ENCODE data around the gene DSE.

DSE gene

GRCh38 chr6:116363759-116364158 is 7.0 kb upstream of the DSE start:
- peak; percentile 64 for DNase-seq

DNA sequence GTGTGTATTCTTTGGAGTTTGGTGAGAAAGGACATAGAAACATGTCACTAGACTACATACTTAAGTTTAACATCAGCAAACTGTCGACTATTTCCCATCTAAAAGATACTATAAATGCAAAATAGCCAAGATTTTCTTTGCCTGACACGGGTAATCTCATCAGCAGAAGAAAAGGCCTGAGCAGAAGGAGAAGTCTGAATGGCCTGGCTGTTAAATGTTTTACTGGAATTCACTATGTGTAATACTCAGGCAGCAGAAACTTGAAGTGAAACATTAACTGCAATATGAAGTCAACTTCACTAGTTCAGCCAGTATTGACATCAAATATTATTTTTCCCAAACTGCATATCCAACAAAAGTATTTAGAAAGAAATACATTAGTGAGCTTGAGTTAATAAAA is 6.4 kb upstream of the DSE start:
- no peak for DNase-seq

- DNase-seq, result no peak
Observed at GRCh38 chr6:116365743-116366142, 5.0 kb upstream of the DSE start.

DNA sequence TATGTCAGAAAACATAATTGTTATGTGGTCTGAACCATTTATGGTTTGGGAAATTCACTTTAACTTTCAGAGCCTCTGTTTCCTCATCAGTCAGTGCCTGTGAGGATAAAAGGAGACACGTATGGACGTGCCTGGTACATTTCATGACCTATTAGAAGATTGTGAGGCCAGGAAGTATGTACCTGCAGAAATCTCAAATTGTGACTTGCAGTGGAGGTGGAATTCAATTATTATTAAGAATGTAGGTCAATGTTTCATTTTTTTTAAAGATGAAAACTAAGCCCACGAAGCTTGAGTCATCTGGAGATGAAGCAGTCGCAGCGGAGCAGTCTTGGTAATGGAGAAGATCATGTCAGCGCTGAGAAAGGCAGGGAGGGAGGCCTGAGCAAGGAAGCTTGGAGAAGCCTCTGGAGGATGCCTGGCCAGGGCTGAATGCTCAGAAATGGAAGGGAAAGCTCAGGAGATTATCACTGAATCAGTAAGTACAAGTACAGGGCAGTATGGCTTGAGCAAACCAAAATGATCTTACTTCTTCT is 3.9 kb upstream of the DSE start:
- DNase-seq, result no peak

DNA sequence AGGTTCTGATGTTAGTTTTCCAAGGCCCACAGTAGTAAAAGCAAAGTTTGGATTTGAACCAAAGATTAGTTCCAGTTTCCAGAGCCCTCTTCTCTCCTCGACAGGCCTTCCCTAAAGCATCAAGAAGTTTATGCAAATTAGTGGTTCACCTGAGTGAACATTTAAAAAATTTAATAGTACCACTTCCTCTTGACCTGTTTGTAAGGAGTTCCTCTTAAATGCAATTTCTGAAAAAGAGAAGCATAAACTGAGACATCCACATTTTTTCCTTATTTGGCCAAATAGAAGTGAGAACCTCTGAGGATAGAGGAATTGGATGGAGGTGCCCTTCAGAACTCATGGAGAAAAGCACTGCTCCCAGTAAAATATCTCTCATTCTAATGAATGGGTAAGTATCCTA is 1.2 kb upstream of the DSE start:
- DNase-seq, result no peak

- DNase-seq, result no peak
Observed at GRCh38 chr6:116369964-116370759, 585 bp upstream of the DSE start.

GRCh38 chr6:116371120-116371917 is 572 bp downstream of the DSE start:
- peak; percentile 96 for DNase-seq

- DNase-seq, result no peak
Observed at GRCh38 chr6:116371918-116372209, 1.1 kb downstream of the DSE start.

- DNase-seq, result no peak
Observed at GRCh38 chr6:116373300-116373699, 2.6 kb downstream of the DSE start.

- no peak for DNase-seq
Observed at GRCh38 chr6:116373940-116374339, 3.2 kb downstream of the DSE start.

- no peak for DNase-seq
Observed at GRCh38 chr6:116374586-116374985, 3.8 kb downstream of the DSE start.

DNA sequence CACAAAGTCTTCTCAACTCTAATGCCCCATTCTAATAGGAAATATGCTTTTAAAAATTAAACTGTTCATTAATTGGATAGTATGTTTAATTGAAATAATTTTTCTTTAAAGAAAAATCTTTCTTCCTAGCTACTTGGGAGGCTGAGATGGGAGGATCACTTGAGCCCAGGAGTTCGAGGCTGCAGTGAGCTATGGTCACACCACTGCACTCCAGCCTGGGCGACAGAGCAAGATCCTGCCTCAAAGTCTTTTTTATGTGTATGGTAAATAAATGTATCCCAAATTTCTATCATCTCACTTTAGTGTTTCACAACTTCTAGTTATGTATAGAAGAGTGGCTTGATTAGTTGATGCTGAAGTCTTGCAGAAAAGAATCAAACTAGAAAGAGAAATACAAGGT is 4.5 kb downstream of the DSE start:
- DNase-seq, result no peak

DNA sequence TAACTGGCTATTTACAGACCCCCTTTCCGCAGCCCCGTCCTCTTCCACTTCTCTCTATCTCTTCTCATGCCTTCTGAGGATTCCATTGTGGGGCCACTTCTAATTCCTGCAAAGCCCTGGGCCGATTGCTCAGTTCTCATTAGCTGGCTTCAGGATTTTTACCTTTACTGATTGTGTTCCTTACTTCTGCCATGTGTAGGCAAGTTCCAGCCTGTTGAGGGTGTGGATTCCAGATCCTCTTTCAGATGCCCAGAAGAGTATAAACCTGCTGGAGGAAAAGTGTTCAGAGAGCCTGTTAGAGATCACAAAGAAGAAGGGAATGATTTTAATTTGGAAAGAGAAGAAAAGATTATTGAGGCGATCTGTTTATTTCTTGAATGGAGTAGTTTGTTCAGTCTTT is 5.4 kb downstream of the DSE start:
- no peak for DNase-seq

DNA sequence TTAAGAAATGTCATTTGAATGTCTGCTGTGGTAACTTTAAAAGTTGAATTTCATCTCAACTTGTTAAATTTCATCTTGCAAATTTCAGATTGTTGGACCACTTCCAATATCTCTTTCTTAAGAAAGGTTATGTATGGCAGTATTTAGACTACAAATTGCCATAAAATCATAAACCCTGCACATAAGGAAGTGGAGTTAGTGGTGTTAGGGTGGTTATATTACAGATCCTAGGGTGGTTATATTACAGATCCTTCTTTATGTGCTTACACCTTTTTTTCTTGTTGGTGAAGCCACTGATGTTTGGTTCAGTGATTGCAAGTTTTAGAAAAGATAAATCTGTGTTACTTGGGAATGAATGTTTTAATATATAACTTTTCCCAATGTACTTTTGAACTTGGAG is 9.0 kb downstream of the DSE start:
- no peak for DNase-seq

GRCh38 chr6:116380346-116380745 is 9.6 kb downstream of the DSE start:
- no peak for DNase-seq

DNA sequence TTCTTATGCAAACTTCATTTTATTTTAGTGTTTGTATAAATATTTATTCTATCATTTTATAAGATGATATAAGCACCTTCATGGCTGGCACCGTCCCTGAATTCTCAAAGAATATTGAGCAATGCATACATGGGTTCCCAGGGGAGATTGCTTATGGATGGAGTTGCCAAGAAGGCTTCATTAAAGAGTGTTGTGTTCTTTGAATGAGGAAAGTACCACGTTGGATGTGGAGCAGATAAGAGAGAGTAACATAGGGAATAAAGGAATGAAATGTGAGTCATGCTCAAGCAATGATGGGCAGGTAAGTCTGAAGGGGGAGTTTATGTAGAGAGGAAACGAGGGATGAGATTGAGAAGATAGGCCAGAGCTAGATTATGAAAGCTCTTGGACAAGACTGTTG is 10.3 kb downstream of the DSE start:
- no peak for DNase-seq

GRCh38 chr6:116382587-116382986 is 11.8 kb downstream of the DSE start:
- DNase-seq, result no peak

DNA sequence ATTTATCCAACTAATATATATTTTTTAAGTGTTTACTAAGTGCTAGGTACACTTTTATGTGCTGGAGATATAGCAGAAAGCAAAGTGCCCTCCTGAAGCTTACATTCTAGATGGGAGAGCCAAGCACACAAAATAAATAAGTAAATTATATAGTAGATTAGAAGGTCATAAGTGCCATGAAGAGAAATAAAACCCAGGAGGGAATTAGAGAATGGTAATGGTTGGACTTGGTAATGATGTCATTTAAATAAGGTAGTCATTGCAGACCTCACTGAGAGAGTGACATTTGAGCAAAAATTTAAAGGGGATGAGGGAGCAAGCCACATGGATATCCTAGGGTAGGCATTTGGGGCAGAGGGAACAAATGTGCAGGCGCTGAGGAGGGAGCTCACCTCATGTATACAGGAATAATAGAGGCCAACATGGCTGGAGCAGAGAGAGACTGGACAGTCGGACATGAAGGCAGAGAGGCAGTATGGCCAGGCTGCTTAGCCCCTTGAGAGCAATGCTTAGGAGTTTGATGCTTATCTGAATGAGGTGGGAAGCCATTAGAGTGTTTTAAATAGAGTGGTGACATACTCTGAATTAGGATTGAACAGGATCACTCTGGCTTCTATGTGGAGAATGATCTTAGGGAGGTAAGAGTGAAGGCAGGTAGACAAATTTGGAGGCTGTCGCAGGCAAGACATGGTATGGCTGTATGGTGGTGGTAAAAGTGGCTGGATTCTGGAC is 14.1 kb downstream of the DSE start:
- DNase-seq, result no peak

GRCh38 chr6:116385459-116385802 is 14.7 kb downstream of the DSE start:
- DNase-seq, result peak; percentile 73

- peak; percentile 57 for DNase-seq
Observed at GRCh38 chr6:116385921-116386320, 15.2 kb downstream of the DSE start.

GRCh38 chr6:116386581-116387299 is 16.0 kb downstream of the DSE start:
- peak; percentile 83 for DNase-seq

- peak; percentile 75 for DNase-seq
Observed at GRCh38 chr6:116387374-116387773, 16.6 kb downstream of the DSE start.

GRCh38 chr6:116388924-116389323 is 18.2 kb downstream of the DSE start:
- no peak for DNase-seq

All from EL (cell line).